OCI-M1 (cell line): ENCODE data around the gene TAL2.
A peak's percentile ranks its signal among the peaks of the same experiment; 100 is the strongest.

Experiments used
- DNase-seq: peaks from one replicate; lab custom pipeline; 2025; lab: John Stamatoyannopoulos, UW

TAL2 gene

DNA sequence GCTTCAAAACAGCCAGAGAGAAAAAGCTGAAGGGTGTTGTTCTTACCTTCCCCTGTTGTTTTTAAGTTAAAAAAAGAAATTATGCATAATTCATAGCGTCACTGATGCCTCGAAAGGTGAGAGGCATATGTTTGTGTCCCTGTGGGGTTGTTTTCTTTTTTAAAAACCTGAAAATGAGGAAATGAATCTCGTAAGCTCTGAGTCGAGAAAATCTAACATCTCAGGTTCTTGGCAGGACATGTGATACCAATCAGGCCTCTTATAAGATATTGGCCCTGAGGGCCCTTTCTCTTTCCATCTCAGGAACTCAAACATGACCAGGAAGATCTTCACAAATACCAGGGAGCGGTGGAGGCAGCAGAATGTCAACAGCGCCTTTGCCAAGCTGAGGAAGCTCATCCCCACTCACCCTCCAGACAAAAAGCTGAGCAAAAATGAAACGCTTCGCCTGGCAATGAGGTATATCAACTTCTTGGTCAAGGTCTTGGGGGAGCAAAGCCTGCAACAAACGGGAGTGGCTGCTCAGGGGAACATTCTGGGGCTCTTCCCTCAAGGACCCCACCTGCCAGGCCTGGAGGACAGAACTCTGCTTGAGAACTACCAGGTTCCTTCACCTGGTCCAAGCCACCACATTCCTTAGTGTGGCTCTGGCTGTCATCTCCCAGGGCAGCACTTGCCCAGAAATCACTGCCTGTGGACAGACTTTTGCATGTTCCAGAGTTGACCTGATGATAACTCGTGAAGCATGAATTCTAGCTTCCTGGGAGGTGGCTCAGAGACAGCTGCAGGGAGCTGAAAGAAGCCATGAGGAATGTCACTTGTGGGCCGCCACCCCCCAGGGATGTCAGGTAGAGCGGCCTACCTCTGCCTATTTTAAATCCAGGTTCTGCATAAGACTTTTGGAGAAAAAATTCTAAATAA, at the start of gene TAL2:
TAL2 (plus strand) TSS at position 274 of the 921 bp plus-strand sequence; CDS start at position 314, 40 bp downstream.
- DNase-seq, result no peak

DNA sequence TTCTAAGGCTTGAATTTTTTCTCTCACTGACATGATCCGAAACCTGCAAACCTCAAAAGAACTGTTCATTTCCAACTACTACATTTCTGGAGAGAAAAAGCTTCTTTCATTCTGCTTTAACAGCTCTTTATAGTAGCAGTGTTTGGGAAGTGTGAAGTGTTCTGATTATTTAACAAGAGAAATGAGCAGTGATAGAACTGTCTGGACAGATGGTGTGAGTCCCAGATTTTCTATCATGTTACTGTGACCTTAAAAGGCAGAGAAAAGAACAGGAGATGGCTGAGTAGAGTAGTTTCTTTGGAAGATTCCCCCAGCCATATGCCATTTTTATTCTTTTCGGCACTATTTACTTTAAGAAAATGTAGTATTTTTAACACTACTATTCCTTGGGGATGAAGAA, 41.3 kb upstream of the TAL2 start:
- no peak for DNase-seq

DNA sequence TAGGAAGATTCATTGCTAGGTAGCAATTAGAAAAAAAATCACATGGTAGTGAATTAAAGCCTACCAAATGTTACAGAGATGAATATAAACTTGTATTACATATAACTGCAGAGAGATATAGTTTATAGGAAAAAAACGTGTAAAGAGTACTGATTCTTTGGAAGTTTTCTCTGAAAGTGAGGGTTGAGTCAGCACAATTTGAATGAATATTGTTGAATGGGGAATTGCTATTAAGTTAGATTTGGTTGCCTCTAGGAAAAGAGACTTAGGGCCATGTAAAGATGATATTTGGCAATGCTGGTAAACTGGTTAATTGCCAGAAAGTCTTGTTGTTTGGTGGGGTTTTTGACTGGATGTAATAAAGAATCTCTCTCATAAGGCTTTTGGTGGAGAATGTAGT, 37.2 kb upstream of the TAL2 start:
- no peak for DNase-seq

- DNase-seq, result no peak
These were observed 29.4 kb upstream of the TAL2 start for GRCh38 chr9:105632807-105633206.

- no peak for DNase-seq
These were observed 28.8 kb upstream of the TAL2 start for GRCh38 chr9:105633411-105633810.

DNA sequence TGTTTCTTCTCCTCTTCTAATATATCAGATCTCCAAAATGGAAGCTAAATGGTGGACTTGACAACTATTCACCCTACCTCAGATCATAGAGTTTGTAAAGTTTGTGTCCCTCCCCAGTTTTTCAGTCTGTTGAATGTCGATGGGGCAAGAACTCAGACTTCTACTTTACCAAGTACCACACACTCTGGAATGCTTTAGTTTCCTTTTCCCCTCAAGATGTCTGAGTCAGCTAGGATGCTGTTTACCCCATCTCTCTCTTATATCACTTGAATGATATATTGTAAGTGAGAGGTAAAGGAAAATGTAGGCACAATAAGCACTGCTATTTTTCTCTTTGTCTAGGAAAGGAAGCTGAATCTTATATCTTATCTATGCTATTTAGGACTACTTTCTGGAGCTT, 25.9 kb upstream of the TAL2 start:
- DNase-seq, result no peak

- peak; percentile 13 for DNase-seq
These were observed 24.4 kb upstream of the TAL2 start for GRCh38 chr9:105637787-105638395.

- no peak for DNase-seq
These were observed 22.3 kb upstream of the TAL2 start for GRCh38 chr9:105639936-105640335.

DNA sequence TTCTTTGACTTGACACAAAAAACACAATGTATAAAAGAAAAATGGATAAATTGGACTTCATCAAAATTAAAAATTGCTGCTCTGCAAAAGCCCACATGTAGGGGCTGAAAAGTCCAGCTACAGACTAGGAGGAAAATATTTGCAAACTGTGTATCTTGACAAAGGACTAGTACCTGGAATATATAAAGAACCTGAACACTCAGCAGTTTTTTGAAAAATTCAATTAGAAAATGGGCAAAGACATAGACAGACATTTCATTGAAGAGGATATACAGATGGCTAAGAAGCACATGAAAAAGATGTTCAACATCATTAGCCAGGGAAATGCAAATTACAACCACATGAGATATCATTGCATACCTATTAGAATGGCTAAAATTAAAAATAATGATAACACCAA, 18.5 kb upstream of the TAL2 start:
- no peak for DNase-seq

DNA sequence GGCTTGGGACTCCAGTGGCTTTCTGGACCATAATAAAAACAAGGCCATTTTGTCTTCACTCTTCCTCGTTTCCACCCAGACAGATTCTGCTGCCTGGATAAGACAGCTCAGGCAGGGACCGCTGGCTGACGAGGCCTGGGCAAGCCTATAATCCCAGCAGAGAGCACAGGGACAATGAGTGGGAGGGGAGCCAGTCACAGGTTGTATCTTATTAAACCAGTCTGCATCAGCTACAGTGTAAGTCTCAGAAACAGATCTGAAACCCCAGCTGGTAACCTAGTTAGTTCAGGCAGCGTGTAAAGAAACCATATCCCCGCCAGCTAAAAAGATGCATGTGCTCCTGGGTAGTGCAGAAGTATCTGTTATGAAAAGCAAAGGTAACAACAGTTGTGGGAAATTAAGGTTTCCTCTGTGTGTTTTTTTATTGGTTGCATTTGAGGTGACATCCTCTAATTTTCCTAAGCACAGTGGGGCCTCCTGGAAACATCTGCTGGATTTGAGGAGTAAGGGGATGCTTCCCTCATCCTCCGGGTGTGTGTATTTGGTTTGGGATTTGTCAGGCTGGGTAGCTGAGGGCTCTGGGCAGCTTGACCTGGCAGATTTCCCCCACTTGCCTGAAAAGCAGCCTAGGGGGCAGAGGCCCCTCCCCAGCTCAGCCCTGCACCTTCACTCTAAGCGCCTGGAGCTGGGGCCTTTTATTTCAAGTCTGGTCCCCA, 15.2 kb upstream of the TAL2 start:
- no peak for DNase-seq

DNA sequence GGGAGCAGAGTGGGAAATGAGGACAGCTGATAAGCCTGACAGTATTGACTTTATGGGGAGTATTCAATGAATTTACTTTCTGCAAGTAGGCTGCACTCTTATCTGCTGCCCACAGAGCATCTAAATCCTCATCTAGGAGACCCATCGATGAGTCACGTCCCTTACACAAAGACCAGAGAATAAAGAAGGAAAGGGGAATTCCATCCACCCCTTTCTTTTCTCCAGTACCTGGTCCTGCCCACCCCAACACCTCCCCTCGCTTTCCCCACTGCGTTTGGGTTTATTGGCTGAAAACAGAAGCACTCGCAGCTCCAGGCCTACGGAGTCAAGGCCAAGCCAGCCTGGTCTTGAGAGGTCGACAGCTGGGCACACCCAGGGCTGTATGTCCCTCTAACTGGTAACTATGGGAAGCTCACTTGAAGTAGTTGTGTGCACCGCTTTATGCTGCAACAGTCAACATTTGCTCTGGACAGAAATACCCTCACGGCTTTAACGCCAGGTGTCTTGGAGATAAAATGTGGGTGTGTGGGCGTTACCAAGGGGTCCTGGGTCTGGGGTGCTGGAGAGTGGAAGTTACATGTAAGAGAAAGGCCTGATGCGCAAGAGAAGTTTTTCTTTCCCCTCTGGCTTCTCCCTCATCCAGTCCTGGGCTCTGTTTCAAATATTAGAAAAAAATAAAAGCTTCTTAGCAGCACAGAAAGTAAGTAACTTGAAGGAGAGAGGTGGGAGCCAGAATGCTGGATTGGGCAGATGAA, 14.5 kb upstream of the TAL2 start:
- DNase-seq, result peak; percentile 79

GRCh38 chr9:105651806-105652205, 10.5 kb upstream of the TAL2 start:
- no peak for DNase-seq

GRCh38 chr9:105656131-105656921, 5.9 kb upstream of the TAL2 start:
- no peak for DNase-seq

- no peak for DNase-seq
These were observed 3.9 kb upstream of the TAL2 start for GRCh38 chr9:105658351-105658750.

GRCh38 chr9:105661011-105661410, 1.2 kb upstream of the TAL2 start:
- no peak for DNase-seq

DNA sequence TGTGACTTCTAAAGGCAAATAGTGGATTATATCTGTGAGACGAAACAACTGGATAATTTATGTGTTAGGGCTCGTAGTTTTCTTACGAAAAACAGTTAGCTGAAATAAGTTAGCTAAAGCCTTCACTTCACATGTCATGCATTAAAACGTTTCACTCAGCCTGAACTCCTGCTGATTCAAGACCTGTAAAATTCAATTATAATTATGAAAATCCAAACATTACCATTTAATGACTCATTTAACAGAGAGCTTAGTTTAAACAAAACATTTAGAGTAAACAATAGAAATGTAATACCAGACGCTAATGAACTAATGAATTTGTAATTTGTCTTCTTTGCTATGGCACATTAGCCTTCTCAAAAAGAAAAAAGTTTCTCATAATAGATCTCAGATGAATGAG, 1.7 kb downstream of the TAL2 start:
- no peak for DNase-seq

- no peak for DNase-seq
These were observed 5.6 kb downstream of the TAL2 start for GRCh38 chr9:105667867-105668266.

DNA sequence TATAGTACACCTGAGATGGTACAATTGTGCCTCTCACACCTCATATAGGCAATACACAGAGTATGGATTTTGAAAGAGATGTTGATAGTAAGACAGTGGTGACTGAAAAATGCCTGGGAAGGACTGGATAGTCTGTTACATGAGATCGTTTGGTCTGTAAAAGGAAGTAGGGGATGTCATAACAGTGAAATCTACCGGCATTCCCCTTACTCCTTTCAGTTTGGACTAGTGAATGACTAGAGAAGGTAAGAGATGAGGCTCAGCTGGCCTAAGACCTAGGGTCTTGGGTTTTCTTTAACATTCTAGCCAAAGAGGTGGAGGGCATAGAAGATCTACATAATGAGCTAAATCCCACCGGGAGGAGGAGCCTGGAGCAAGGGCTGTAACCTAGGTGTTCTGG, 8.1 kb downstream of the TAL2 start:
- DNase-seq, result no peak

DNA sequence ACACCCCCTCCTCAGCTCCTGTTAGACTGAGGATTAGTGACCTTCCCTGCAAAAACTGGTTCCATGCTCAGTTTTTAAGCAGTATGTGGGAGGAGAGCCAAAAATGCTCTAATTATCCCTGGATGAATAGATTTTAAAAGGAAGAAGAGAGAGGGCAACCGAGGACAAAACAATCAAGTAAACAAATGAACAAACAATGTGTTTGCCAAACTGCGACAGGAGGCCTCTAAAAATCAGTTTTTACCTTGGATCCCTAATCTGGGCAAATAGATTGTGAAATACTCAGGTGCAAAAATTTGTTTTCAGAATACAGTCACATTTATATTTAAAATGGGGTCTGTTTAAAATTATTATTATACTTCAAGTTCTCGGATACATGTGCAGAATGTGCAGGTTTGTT, 8.5 kb downstream of the TAL2 start:
- DNase-seq, result no peak

DNA sequence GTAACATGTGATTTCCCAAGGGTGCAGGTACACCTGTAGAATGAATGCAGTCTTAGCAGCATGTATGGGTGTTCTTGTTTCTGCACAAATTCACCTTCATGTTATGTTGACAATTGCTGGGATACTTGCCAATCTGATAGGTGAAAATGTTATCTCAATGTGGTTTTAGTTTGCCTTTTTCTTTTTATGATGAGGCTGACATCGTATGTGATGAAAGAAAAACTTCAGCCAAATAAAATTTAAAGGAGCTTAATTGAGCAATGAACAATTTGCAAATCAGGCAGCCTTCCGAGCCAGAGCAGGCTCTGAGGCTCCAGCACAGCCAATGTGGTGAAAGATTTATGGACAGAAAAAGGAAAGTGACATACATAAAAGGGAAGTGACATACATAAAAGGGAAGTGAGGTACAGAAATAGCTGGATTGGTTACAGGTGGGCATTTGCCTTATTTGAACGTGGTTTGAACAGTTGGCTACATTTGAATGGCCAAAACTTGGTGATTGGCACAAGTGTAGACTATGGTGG, 10.5 kb downstream of the TAL2 start:
- peak; percentile 83 for DNase-seq

- DNase-seq, result no peak
These were observed 11.7 kb downstream of the TAL2 start for GRCh38 chr9:105673850-105674387.
